H1 (cell line): Measurements from ENCODE around the gene FBXL16. TPM values are rescaled to one million over a fixed set of nuclear protein-coding genes. Genes with fewer than 3 reads are reported as not detected.

Source experiments
- CTCF ChIA-PET: fragments of 300-600 bp; sonication (Branson Sonifier 250); formaldehyde crosslinking; loops from one replicate; lab custom pipeline; 2021; ENCODE audit not compliant: partially characterized antibody; lab: Charles Lee
- POLR2A ChIA-PET: fragments of 300-600 bp; sonication (Branson Sonifier 250); formaldehyde crosslinking; loops from one replicate; lab custom pipeline; 2021; ENCODE audit warnings: inconsistent platforms; ENCODE audit not compliant: partially characterized antibody; lab: Charles Lee
- DNase-seq, 2 experiments: peaks; one replicate each; pipeline versions ENCODE4 v3.0.0 to v3.0.0-alpha.2; 2010 to 2022; ENCODE audit warnings: low spot score in 2 of 2, low read depth in 1 of 2, mixed read lengths in 1 of 2
- FAIRE-seq: peaks from 2 replicates; lab custom pipeline; 2011; peaks lifted over from hg19 to GRCh38; lab: Jason Lieb, UNC
- H2AFZ ChIP-seq: 2 replicates; pipeline ENCODE4 v1.8.1; 2012; ENCODE audit warnings: low read length, inconsistent platforms
- H2AK5ac ChIP-seq: 2 replicates; pipeline ENCODE4 v1.6.1; 2013; ENCODE audit warnings: low read depth, low read length
- H2BK120ac ChIP-seq: replicated peaks from 2 replicates; pipeline ENCODE3; 2013; ENCODE audit warnings: low read depth, low read length, inconsistent platforms
- H2BK12ac ChIP-seq: 2 replicates; pipeline ENCODE4 v1.6.1; 2013; ENCODE audit warnings: low read depth, low read length
- H2BK15ac ChIP-seq: 2 replicates; pipeline ENCODE4 v1.6.1; 2013; ENCODE audit warnings: low read length
- H2BK20ac ChIP-seq: 2 replicates; pipeline ENCODE4 v1.6.1; 2013; ENCODE audit warnings: low read length
- H2BK5ac ChIP-seq: 2 replicates; pipeline ENCODE4 v1.6.1; 2013; ENCODE audit warnings: low read depth, low read length
- H3K14ac ChIP-seq: 2 replicates; pipeline ENCODE4 v1.6.1; 2013; ENCODE audit warnings: inconsistent platforms; ENCODE audit not compliant: insufficient read length
- H3K18ac ChIP-seq: 2 replicates; pipeline ENCODE4 v1.6.1; 2013; ENCODE audit warnings: low read length; ENCODE audit errors: extremely low read depth
- H3K23ac ChIP-seq: 2 replicates; pipeline ENCODE4 v1.6.1; 2013; ENCODE audit warnings: inconsistent platforms; ENCODE audit not compliant: insufficient read length
- H3K23me2 ChIP-seq: 2 replicates; pipeline ENCODE4 v1.6.1; 2013; ENCODE audit warnings: low read depth, low read length
- H3K27ac ChIP-seq: 2 replicates; pipeline ENCODE4 v1.6.1; 2011; ENCODE audit warnings: low read depth, low read length, inconsistent platforms
- H3K27me3 ChIP-seq, 4 experiments: replicated peaks in 1 of 4; 1 replicate in 1 of 4; 2 replicates in 3 of 4; pipeline versions ENCODE4 v1.6.1 to v1.8.1; 2011 to 2013; ENCODE audit warnings: low read length in 3 of 4, mild to moderate bottlenecking in 3 of 4, inconsistent platforms in 2 of 4, mixed read lengths in 2 of 4, moderate library complexity in 1 of 4; ENCODE audit not compliant: control insufficient read depth in 3 of 4, insufficient read depth in 3 of 4; ENCODE audit errors: extremely low read depth in 1 of 4
- H3K36me3 ChIP-seq, 4 experiments: 2 replicates each; pipeline versions ENCODE4 v1.6.1 to v1.8.1; 2011 to 2013; ENCODE audit warnings: mild to moderate bottlenecking in 4 of 4, low read length in 3 of 4, moderate library complexity in 2 of 4, control low read depth in 1 of 4, inconsistent platforms in 1 of 4; ENCODE audit not compliant: insufficient read depth in 4 of 4, control insufficient read depth in 2 of 4
- H3K4ac ChIP-seq: replicated peaks from 2 replicates; pipeline ENCODE3; 2013; ENCODE audit warnings: low read length, low read depth, mixed read lengths, inconsistent platforms; ENCODE audit not compliant: insufficient read length
- H3K4me1 ChIP-seq, 4 experiments: replicated peaks in 1 of 4; 1 replicate in 1 of 4; 2 replicates in 3 of 4; pipeline versions ENCODE4 v1.6.1 to v1.8.1; 2011 to 2013; ENCODE audit warnings: low read length in 3 of 4, inconsistent platforms in 2 of 4, mixed read lengths in 1 of 4; ENCODE audit not compliant: insufficient read depth in 4 of 4, control insufficient read depth in 3 of 4
- H3K4me2 ChIP-seq, 2 experiments: 2 replicates each; pipeline versions ENCODE4 v1.6.1 to v1.8.1; 2011 to 2013; ENCODE audit warnings: low read depth in 2 of 2, low read length in 2 of 2, control low read depth in 1 of 2, inconsistent platforms in 1 of 2, mild to moderate bottlenecking in 1 of 2; ENCODE audit not compliant: insufficient read depth in 1 of 2
- H3K4me3 ChIP-seq, 4 experiments: fragments of 200-600, 300-600 bp in 1 of 4; sonication (generic), shearing (Covaris generic), sonication (Bioruptor Twin) in 1 of 4; 2 replicates each; pipeline versions ENCODE4 v1.5.1 to v1.8.1; 2011 to 2016; ENCODE audit warnings: low read length in 4 of 4, low read depth in 3 of 4, control low read depth in 2 of 4, inconsistent platforms in 2 of 4, mild to moderate bottlenecking in 2 of 4, mixed read lengths in 1 of 4, moderate library complexity in 1 of 4; ENCODE audit not compliant: insufficient read depth in 2 of 4; ENCODE audit errors: extremely low read depth in 1 of 4
- H3K56ac ChIP-seq: replicated peaks from 2 replicates; pipeline ENCODE3; 2013; ENCODE audit warnings: low read depth, mild to moderate bottlenecking, mixed read lengths, low read length, inconsistent platforms; ENCODE audit not compliant: insufficient read length
- H3K79me1 ChIP-seq: 2 replicates; pipeline ENCODE4 v1.6.1; 2013; ENCODE audit warnings: low read depth, low read length, control low read depth
- H3K79me2 ChIP-seq, 2 experiments: 2 replicates each; pipeline versions ENCODE4 v1.6.1 to v1.8.1; 2012 to 2013; ENCODE audit warnings: low read length in 2 of 2, mild to moderate bottlenecking in 2 of 2, inconsistent platforms in 1 of 2; ENCODE audit not compliant: insufficient read depth in 2 of 2, control insufficient read depth in 1 of 2
- H3K9ac ChIP-seq, 4 experiments: replicated peaks in 1 of 4; 1 replicate in 1 of 4; 2 replicates in 3 of 4; pipeline versions ENCODE4 v1.6.1 to v1.8.1; 2011 to 2013; ENCODE audit warnings: low read depth in 3 of 4, low read length in 3 of 4, control low read depth in 2 of 4, mild to moderate bottlenecking in 2 of 4, moderate library complexity in 2 of 4, inconsistent platforms in 1 of 4; ENCODE audit errors: extremely low read depth in 1 of 4
- H3K9me3 ChIP-seq, 2 experiments: 2 replicates each; pipeline versions ENCODE4 v1.6.1 to v1.8.1; 2012 to 2013; ENCODE audit warnings: mild to moderate bottlenecking in 2 of 2, moderate library complexity in 2 of 2, control low read depth in 1 of 2, inconsistent platforms in 1 of 2, low read depth in 1 of 2, low read length in 1 of 2, mixed read lengths in 1 of 2; ENCODE audit not compliant: insufficient read depth in 2 of 2
- H4K20me1 ChIP-seq, 2 experiments: replicated peaks in 1 of 2; 2 replicates each; pipeline versions ENCODE3 to v1.8.1; 2011 to 2013; ENCODE audit warnings: inconsistent platforms in 2 of 2, low read length in 2 of 2, mild to moderate bottlenecking in 1 of 2; ENCODE audit not compliant: insufficient read depth in 2 of 2, control insufficient read depth in 1 of 2
- H4K5ac ChIP-seq: 2 replicates; pipeline ENCODE4 v1.6.1; 2013; ENCODE audit warnings: low read length, low read depth, mixed read lengths, inconsistent platforms; ENCODE audit not compliant: insufficient read length
- H4K8ac ChIP-seq: 2 replicates; pipeline ENCODE4 v1.8.0; 2013; ENCODE audit warnings: mild to moderate bottlenecking, moderate library complexity, low read length, inconsistent platforms; ENCODE audit not compliant: insufficient read depth; ENCODE audit errors: extremely low read depth
- H4K91ac ChIP-seq: replicated peaks from 2 replicates; pipeline ENCODE3; 2013; ENCODE audit warnings: low read length, mixed read lengths, inconsistent platforms; ENCODE audit not compliant: insufficient read length
- ASH2L ChIP-seq: fragments of 200-600, 300-600 bp; sonication (generic); IDR thresholded peaks from one replicate; pipeline ENCODE4 v1.7.1; 2017; ENCODE audit warnings: low read length
- CTCF ChIP-seq, 3 experiments: IDR thresholded peaks; 1 replicate in 2 of 3; 2 replicates in 1 of 3; pipeline versions ENCODE4 v1.5.1 to v1.6.1; 2011; ENCODE audit warnings: low read length in 3 of 3, mild to moderate bottlenecking in 3 of 3, inconsistent platforms in 2 of 3, low read depth in 1 of 3, moderate library complexity in 1 of 3; ENCODE audit not compliant: insufficient read depth in 1 of 3; ENCODE audit errors: control extremely low read depth in 1 of 3
- HDAC2 ChIP-seq, 2 experiments: fragments of 300-600 bp in 1 of 2; sonication (generic) in 1 of 2; IDR thresholded peaks; 2 replicates each; pipeline ENCODE4 v1.6.1; 2011 to 2012; ENCODE audit warnings: low read depth in 2 of 2, low read length in 2 of 2, mild to moderate bottlenecking in 2 of 2, moderate library complexity in 2 of 2, borderline replicate concordance in 1 of 2, inconsistent platforms in 1 of 2
- SAP30 ChIP-seq: fragments of 300-600 bp; sonication (generic); IDR thresholded peaks from 2 replicates; pipeline ENCODE4 v1.7.1; 2012; ENCODE audit warnings: low read length, moderate library complexity, mild to moderate bottlenecking, inconsistent platforms; ENCODE audit not compliant: insufficient read depth, insufficient replicate concordance
- SIX5 ChIP-seq: IDR thresholded peaks from 2 replicates; pipeline ENCODE4 v1.6.1; 2011; ENCODE audit warnings: mild to moderate bottlenecking, low read depth, low read length
- ZNF274 ChIP-seq: IDR thresholded peaks from 2 replicates; pipeline ENCODE4 v1.7.0; 2012; ENCODE audit warnings: low read length, borderline replicate concordance; ENCODE audit errors: extremely low read depth
- WGBS, 2 experiments: shearing (Covaris generic) in 1 of 2; methylation state at CpG; one replicate each; pipeline versions ENCODE4 v1.1.6 to v1.1.7; 2013 to 2015; ENCODE audit warnings: low lambda C conversion rate in 2 of 2, mixed read lengths in 2 of 2, inconsistent platforms in 1 of 2, low coverage in 1 of 2, missing lambda C conversion rate in 1 of 2; ENCODE audit not compliant: insufficient replicate concordance in 2 of 2, insufficient coverage in 1 of 2, insufficient read length in 1 of 2; ENCODE audit errors: extremely low coverage in 1 of 2, missing lambda C conversion rate in 1 of 2; 5-methylcytosine and 5-hydroxymethylcytosine counted together
- polyA plus RNA-seq, 7 experiments: library from polyadenylated mRNA; depleted of rRNA in 3 of 7; stranded (reverse) in 5 of 7; unstranded in 2 of 7; fragments of >200 nt in 5 of 7; fragments of 200-250 nt in 2 of 7; gene quantifications; 1 replicate in 5 of 7; 2 replicates in 1 of 7; 4 replicates in 1 of 7; pipeline versions ENCODE4 v1.2.1 to v1.2.3, GENCODE V29; 2011 to 2013; ENCODE audit warnings: missing spikeins in 2 of 7, mixed read lengths in 2 of 7
- total RNA-seq: library from RNA; stranded (reverse); fragmentation: NEBNext Ultra II Directional; extraction: Animal tissue kit (Norgen Biotek cat#: 25700); gene quantifications from 2 replicates; pipeline ENCODE4 v1.2.1, GENCODE V29; 2021

Gene FBXL16
- total and polyA plus RNA-seq, 2 of the 8 experiments (the other 6 are each of a cell fraction or from before 2014, with no cell fraction given) = 12.5 to 12.8 TPM

- peaks cover 0 to 6% (median 0%) of the 10 kb centered on the region in 4 experiments; a peak in 1 of 8 replicates for H3K36me3 ChIP-seq
- H3K56ac ChIP-seq = peak overlapping the region; percentile 95
- no peaks in the 10 kb centered on the region; a peak in 1 of 4 replicates for H3K9me3 ChIP-seq
- no peaks in the 10 kb centered on the region for H3K79me2 ChIP-seq
- H4K8ac ChIP-seq = peak overlapping the region; percentile 93
- H2AFZ ChIP-seq = no peak overlapping the region
- no peak overlapping the region for H2BK15ac ChIP-seq
- no peak for FAIRE-seq
- no peak overlapping the region for H2BK20ac ChIP-seq
- H3K27me3 ChIP-seq = peaks cover 0 to 26% (median 10%) of the 10 kb centered on the region in 4 experiments; a peak in 4 of 7 replicates
- H3K4me1 ChIP-seq = peaks cover 0 to 26% (median 17%) of the 10 kb centered on the region in 4 experiments; a peak in 5 of 7 replicates
- H3K9ac ChIP-seq = peak overlapping the region; percentile 42 to 88 (median 80)
- H3K27ac ChIP-seq = peak overlapping the region; percentile 89; the same call in 1 of the 2 replicates
- peaks cover 6 to 19% of the 10 kb centered on the region in 2 experiments for H4K20me1 ChIP-seq
- H2BK12ac ChIP-seq = no peak overlapping the region; the same call in 1 of the 2 replicates
- H3K14ac ChIP-seq = no peak overlapping the region
- no peak for DNase-seq
- peak; percentile 16 for TF ChIP-seq SAP30
- no peak for TF ChIP-seq ZNF274
- 0 out of 4 replicates have a peak, but pooled peaks of 1 of the 2 experiments have one; percentile 16 for TF ChIP-seq HDAC2 (IDR thresholded peaks at IDR 0.05; ENCODE audit: borderline replicate concordance in 1 of 2, low read depth in 2 of 2, low read length in 2 of 2)
- TF ChIP-seq ASH2L = peak; percentile 28
- peak in 2 of 3 experiments; percentile 14 to 15; a peak in 2 of 4 replicates for TF ChIP-seq CTCF (IDR thresholded peaks at IDR 0.05; ENCODE audit: control extremely low read depth in 1 of 3, insufficient read depth in 1 of 3, low read depth in 1 of 3, low read length in 3 of 3)
- TF ChIP-seq SIX5 = no peak
- H4K91ac ChIP-seq = peak overlapping the region; percentile 91
- H3K4me2 ChIP-seq = peak overlapping the region; percentile 76 to 83
- H2BK120ac ChIP-seq = no peak overlapping the region
- H3K23me2 ChIP-seq = peaks cover 12% of the 10 kb centered on the region; the same call in 1 of the 2 replicates
- H3K4me3 ChIP-seq = peak overlapping the region; percentile 75 to 77 (median 76)
- no peak overlapping the region for H3K23ac ChIP-seq
- ChIA-PET CTCF (interaction anchor here (0.7 to 35.8 kb wide), 8 partner anchors 3 to 328 kb away, joined by 3 to 977 read pairs (median 6); partner anchors contain the start of genes ANTKMT, CCDC78, CHTF18 and CIAO3), POLR2A (interaction anchor here (0.6 to 23.0 kb wide), 27 partner anchors 4 to 134 kb away, joined by 3 to 353 read pairs (median 5); partner anchors contain the start of genes ANTKMT, CCDC78, CHTF18 and CIAO3)
- 0% methylated on average over 34 of the region's 38 CpGs; no CpG with 5 or more reads in 1 of the 2 experiments for WGBS, 2 experiments
- H3K18ac ChIP-seq = peak overlapping the region; percentile 90; the same call in 1 of the 2 replicates
- H3K4ac ChIP-seq = peak overlapping the region; percentile 96
- peak overlapping the region; percentile 83 for H4K5ac ChIP-seq
- H2AK5ac ChIP-seq = no peak overlapping the region
- peak overlapping the region; percentile 95 for H2BK5ac ChIP-seq
- H3K79me1 ChIP-seq = no peaks in the 10 kb centered on the region
Measured at GRCh38 chr16:720447-720989, 14.9 kb upstream of the FBXL16 start.
